ENCODE measurements around the gene PIGN. TPM values are rescaled to one million over a fixed set of nuclear protein-coding genes. Genes with fewer than 3 reads are reported as not detected.

The PIGN gene
- total and polyA plus RNA-seq, 4 donors = 10.9 to 47.0 (median 19.4) TPM

DNA sequence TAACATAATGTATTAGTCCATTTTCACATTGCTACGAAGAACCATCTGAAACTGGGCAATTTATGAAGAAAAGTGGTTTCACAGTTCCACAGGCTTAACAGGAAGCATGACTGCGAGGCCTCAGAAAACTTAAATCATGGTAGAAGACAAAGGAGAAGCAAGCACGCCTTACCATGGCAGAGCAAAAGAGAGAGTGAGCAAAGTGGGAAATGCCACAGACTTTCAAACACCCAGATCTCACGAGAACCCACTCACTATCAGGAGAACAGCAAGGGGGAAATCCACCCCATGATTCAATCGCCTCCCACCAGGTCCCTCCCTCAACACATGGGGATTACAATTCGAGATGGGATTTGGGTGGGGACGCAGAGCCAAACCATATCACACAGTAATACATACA, 22.5 kb downstream of the PIGN start:
- no peaks in the 10 kb centered on the region for H3K4me1 ChIP-seq (ENCODE audit: control insufficient read depth, insufficient read depth, low read length)
- no peaks in the 10 kb centered on the region for H3K36me3 ChIP-seq (ENCODE audit: control insufficient read depth, insufficient read depth, low read length)
- H3K4me3 ChIP-seq (ENCODE audit: low read depth, low read length) = no peak overlapping the region
- no peaks in the 10 kb centered on the region for H3K9me3 ChIP-seq (ENCODE audit: control insufficient read depth, insufficient read depth, low read length)
- H3K27ac ChIP-seq (ENCODE audit: low read depth, low read length) = no peak overlapping the region
- H3K27me3 ChIP-seq (ENCODE audit: control insufficient read depth, insufficient read depth, low read length) = no peaks in the 10 kb centered on the region
- WGBS (ENCODE audit: insufficient coverage) = 100% methylated on average over 2 of the region's 7 CpGs
- no peak for DNase-seq (ENCODE audit: low read depth in 4 of 6, low spot score in 6 of 6)

GRCh38 chr18:62157843-62158242, 29.0 kb downstream of the PIGN start:
- Histone ChIP-seq H3K4me1 (ENCODE audit: control insufficient read depth, insufficient read depth, low read length) (no peaks in the 10 kb centered on the region), H3K27ac (ENCODE audit: low read depth, low read length) (no peak overlapping the region), H3K27me3 (ENCODE audit: control insufficient read depth, insufficient read depth, low read length) (no peaks in the 10 kb centered on the region), H3K9me3 (ENCODE audit: control insufficient read depth, insufficient read depth, low read length) (no peaks in the 10 kb centered on the region), H3K4me3 (ENCODE audit: low read depth, low read length) (no peak overlapping the region), H3K36me3 (ENCODE audit: control insufficient read depth, insufficient read depth, low read length) (no peaks in the 10 kb centered on the region)
- WGBS (ENCODE audit: insufficient coverage) = no CpG with 5 or more reads among the region's 1 CpG
- no peak for DNase-seq (ENCODE audit: low read depth in 4 of 6, low spot score in 6 of 6)

GRCh38 chr18:62152844-62153243, 34.0 kb downstream of the PIGN start:
- Histone ChIP-seq H3K27me3 (ENCODE audit: control insufficient read depth, insufficient read depth, low read length) (no peaks in the 10 kb centered on the region), H3K9me3 (ENCODE audit: control insufficient read depth, insufficient read depth, low read length) (no peaks in the 10 kb centered on the region), H3K27ac (ENCODE audit: low read depth, low read length) (no peak overlapping the region), H3K4me3 (ENCODE audit: low read depth, low read length) (no peak overlapping the region), H3K36me3 (ENCODE audit: control insufficient read depth, insufficient read depth, low read length) (no peaks in the 10 kb centered on the region), H3K4me1 (ENCODE audit: control insufficient read depth, insufficient read depth, low read length) (no peaks in the 10 kb centered on the region)
- DNase-seq (ENCODE audit: low read depth in 4 of 6, low spot score in 6 of 6) = no peak
- 94% methylated on average over 1 of the region's 1 CpG for WGBS (ENCODE audit: insufficient coverage)

- 100% methylated on average over 6 of the region's 9 CpGs for WGBS (ENCODE audit: insufficient coverage)
- H3K9me3 ChIP-seq (ENCODE audit: control insufficient read depth, insufficient read depth, low read length) = no peaks in the 10 kb centered on the region
- no peaks in the 10 kb centered on the region for H3K27me3 ChIP-seq (ENCODE audit: control insufficient read depth, insufficient read depth, low read length)
- H3K27ac ChIP-seq (ENCODE audit: low read depth, low read length) = no peak overlapping the region
- H3K4me3 ChIP-seq (ENCODE audit: low read depth, low read length) = no peak overlapping the region
- H3K4me1 ChIP-seq (ENCODE audit: control insufficient read depth, insufficient read depth, low read length) = no peaks in the 10 kb centered on the region
- no peak for DNase-seq (ENCODE audit: low read depth in 4 of 6, low spot score in 6 of 6)
- no peaks in the 10 kb centered on the region for H3K36me3 ChIP-seq (ENCODE audit: control insufficient read depth, insufficient read depth, low read length)
Measured at GRCh38 chr18:62151068-62151771, 35.6 kb downstream of the PIGN start.

DNA sequence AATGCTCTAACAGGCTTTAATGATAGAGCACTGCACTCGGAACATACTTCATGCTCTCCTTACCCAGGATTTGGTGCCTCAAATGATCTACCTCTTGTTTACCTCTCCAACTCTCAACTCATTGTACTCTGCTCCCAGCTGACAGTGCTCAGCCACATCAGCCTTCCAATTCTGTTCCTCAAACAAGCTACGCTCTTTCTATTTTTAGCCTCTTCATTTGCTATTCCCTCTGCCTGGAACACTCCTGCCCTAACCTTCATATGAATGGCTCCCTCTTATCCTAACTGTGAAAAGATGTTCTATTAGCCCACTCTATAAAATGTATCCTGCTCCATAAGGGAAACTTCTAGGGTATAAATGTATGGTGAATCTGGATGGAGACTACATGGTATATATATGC, 42.5 kb downstream of the PIGN start:
- Histone ChIP-seq H3K36me3 (ENCODE audit: control insufficient read depth, insufficient read depth, low read length) (no peaks in the 10 kb centered on the region), H3K9me3 (ENCODE audit: control insufficient read depth, insufficient read depth, low read length) (no peaks in the 10 kb centered on the region), H3K4me1 (ENCODE audit: control insufficient read depth, insufficient read depth, low read length) (no peaks in the 10 kb centered on the region), H3K27ac (ENCODE audit: low read depth, low read length) (no peak overlapping the region), H3K4me3 (ENCODE audit: low read depth, low read length) (no peak overlapping the region), H3K27me3 (ENCODE audit: control insufficient read depth, insufficient read depth, low read length) (no peaks in the 10 kb centered on the region)
- 93% methylated on average over 2 of the region's 2 CpGs for WGBS (ENCODE audit: insufficient coverage)
- DNase-seq (ENCODE audit: low read depth in 4 of 6, low spot score in 6 of 6) = no peak

GRCh38 chr18:62140259-62140658, 46.6 kb downstream of the PIGN start:
- no peak for DNase-seq (ENCODE audit: low read depth in 4 of 6, low spot score in 6 of 6)
- no CpG with 5 or more reads among the region's 1 CpG for WGBS (ENCODE audit: insufficient coverage)
- H3K4me1 ChIP-seq (ENCODE audit: control insufficient read depth, insufficient read depth, low read length) = no peaks in the 10 kb centered on the region
- no peak overlapping the region for H3K4me3 ChIP-seq (ENCODE audit: low read depth, low read length)
- no peaks in the 10 kb centered on the region for H3K27me3 ChIP-seq (ENCODE audit: control insufficient read depth, insufficient read depth, low read length)
- H3K36me3 ChIP-seq (ENCODE audit: control insufficient read depth, insufficient read depth, low read length) = no peaks in the 10 kb centered on the region
- no peaks in the 10 kb centered on the region for H3K9me3 ChIP-seq (ENCODE audit: control insufficient read depth, insufficient read depth, low read length)
- H3K27ac ChIP-seq (ENCODE audit: low read depth, low read length) = no peak overlapping the region

- DNase-seq (ENCODE audit: low read depth in 4 of 6, low spot score in 6 of 6) = no peak
- no CpG with 5 or more reads among the region's 2 CpGs for WGBS (ENCODE audit: insufficient coverage)
- no peaks in the 10 kb centered on the region for H3K9me3 ChIP-seq (ENCODE audit: control insufficient read depth, insufficient read depth, low read length)
- no peaks in the 10 kb centered on the region for H3K36me3 ChIP-seq (ENCODE audit: control insufficient read depth, insufficient read depth, low read length)
- no peaks in the 10 kb centered on the region for H3K4me1 ChIP-seq (ENCODE audit: control insufficient read depth, insufficient read depth, low read length)
- H3K4me3 ChIP-seq (ENCODE audit: low read depth, low read length) = no peak overlapping the region
- H3K27ac ChIP-seq (ENCODE audit: low read depth, low read length) = no peak overlapping the region
- H3K27me3 ChIP-seq (ENCODE audit: control insufficient read depth, insufficient read depth, low read length) = no peaks in the 10 kb centered on the region
Measured at GRCh38 chr18:62138461-62139235, 48.2 kb downstream of the PIGN start.

DNA sequence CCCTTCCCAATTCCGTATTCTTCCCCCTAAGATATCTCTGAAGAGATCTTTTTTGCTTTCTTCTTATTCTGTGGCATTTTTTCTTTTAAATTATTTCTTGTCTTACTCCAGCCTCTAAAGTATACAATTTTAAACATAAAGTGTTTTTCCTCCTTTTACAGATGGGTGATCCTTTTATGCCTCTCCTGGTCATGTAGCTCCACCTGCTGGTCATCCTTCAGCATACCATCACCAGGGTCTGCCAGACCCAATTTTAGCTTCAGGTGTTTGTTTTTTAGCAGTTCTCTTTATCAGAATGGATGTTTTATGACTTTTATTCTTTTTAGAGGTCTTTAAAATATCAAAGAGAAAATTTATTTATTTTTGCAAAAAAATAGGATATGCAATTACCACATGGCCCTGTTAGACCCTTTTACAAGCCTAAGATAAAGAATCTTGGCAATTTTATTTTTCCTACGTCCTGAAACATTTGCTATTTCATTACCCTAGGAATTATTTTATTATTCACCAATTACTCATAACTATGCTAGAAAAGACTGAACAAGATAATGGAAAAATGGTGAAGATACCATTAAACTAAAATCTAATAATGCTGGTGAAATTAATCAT, 55.5 kb downstream of the PIGN start:
- DNase-seq (ENCODE audit: low read depth in 4 of 6, low spot score in 6 of 6) = peak; percentile 29 to 93 (median 66)
- Histone ChIP-seq H3K27me3 (ENCODE audit: control insufficient read depth, insufficient read depth, low read length) (no peaks in the 10 kb centered on the region), H3K4me3 (ENCODE audit: low read depth, low read length) (no peak overlapping the region), H3K36me3 (ENCODE audit: control insufficient read depth, insufficient read depth, low read length) (no peaks in the 10 kb centered on the region), H3K27ac (ENCODE audit: low read depth, low read length) (no peak overlapping the region), H3K9me3 (ENCODE audit: control insufficient read depth, insufficient read depth, low read length) (no peaks in the 10 kb centered on the region), H3K4me1 (ENCODE audit: control insufficient read depth, insufficient read depth, low read length) (no peaks in the 10 kb centered on the region)
- WGBS (ENCODE audit: insufficient coverage) = no CpG with 5 or more reads among the region's 2 CpGs

DNA sequence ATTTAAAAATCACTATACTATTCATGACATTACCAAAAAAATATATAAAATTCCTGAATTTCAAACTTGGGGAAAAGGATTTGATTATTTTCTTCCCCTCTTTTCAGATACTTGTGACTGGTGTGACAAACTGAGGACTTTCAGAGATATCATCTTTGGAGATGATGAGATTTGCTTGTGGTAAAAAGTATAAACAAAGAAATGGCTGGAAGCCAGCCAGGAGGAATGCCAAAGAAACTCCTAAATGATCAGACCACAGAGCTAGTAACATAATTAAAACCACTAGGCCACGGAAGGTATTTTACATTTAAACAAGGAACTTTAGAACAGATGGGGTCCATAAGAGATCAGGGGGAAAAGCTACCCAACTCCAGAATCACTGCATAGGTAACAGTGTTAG, 58.7 kb downstream of the PIGN start:
- no peaks in the 10 kb centered on the region for H3K36me3 ChIP-seq (ENCODE audit: control insufficient read depth, insufficient read depth, low read length)
- DNase-seq (ENCODE audit: low read depth in 4 of 6, low spot score in 6 of 6) = no peak
- H3K27me3 ChIP-seq (ENCODE audit: control insufficient read depth, insufficient read depth, low read length) = no peaks in the 10 kb centered on the region
- no peak overlapping the region for H3K4me3 ChIP-seq (ENCODE audit: low read depth, low read length)
- no peaks in the 10 kb centered on the region for H3K4me1 ChIP-seq (ENCODE audit: control insufficient read depth, insufficient read depth, low read length)
- no peak overlapping the region for H3K27ac ChIP-seq (ENCODE audit: low read depth, low read length)
- H3K9me3 ChIP-seq (ENCODE audit: control insufficient read depth, insufficient read depth, low read length) = no peaks in the 10 kb centered on the region
- no CpG with 5 or more reads among the region's 1 CpG for WGBS (ENCODE audit: insufficient coverage)
